HUES48 (cell line): Measurements from ENCODE around the gene ZCCHC10.
"Not testable (repeated sequence)": the region's sequence is repeated elsewhere in the genome, so short reads cannot be mapped to it uniquely, and the experiment has no call there.

ENCODE experiments used
- H3K27ac ChIP-seq: one replicate; pipeline ENCODE4 v1.7.0; 2013; ENCODE audit warnings: low read depth, low read length, inconsistent platforms
- H3K27me3 ChIP-seq: 2 replicates; pipeline ENCODE4 v1.6.1; 2013; ENCODE audit warnings: mild to moderate bottlenecking, low read length; ENCODE audit not compliant: control insufficient read depth, insufficient read depth
- H3K36me3 ChIP-seq: 2 replicates; pipeline ENCODE4 v1.6.1; 2013; ENCODE audit warnings: low read length; ENCODE audit not compliant: control insufficient read depth, insufficient read depth
- H3K4me1 ChIP-seq: 2 replicates; pipeline ENCODE4 v1.6.1; 2013; ENCODE audit warnings: mild to moderate bottlenecking, low read length; ENCODE audit not compliant: control insufficient read depth, insufficient read depth
- H3K4me3 ChIP-seq: 2 replicates; pipeline ENCODE4 v1.5.1; 2013; ENCODE audit warnings: mild to moderate bottlenecking, low read depth, low read length
- H3K9ac ChIP-seq: 2 replicates; pipeline ENCODE4 v1.6.1; 2013; ENCODE audit warnings: mild to moderate bottlenecking, low read depth, low read length, moderate library complexity
- H3K9me3 ChIP-seq: 2 replicates; pipeline ENCODE4 v1.6.1; 2013; ENCODE audit warnings: low read length; ENCODE audit not compliant: control insufficient read depth, insufficient read depth

Gene ZCCHC10

GRCh38 chr5:133053448-133053847 lies 27.1 kb upstream of the ZCCHC10 start:
- Histone ChIP-seq H3K36me3 (no peaks in the 10 kb centered on the region), H3K27me3 (no peaks in the 10 kb centered on the region), H3K4me1 (peaks cover 18% of the 10 kb centered on the region), H3K4me3 (peak overlapping the region; percentile 89), H3K9me3 (no peaks in the 10 kb centered on the region), H3K27ac (no peak overlapping the region), H3K9ac (peak overlapping the region; percentile 97; the same call in 1 of the 2 replicates)

GRCh38 chr5:133052317-133053175 lies 26.2 kb upstream of the ZCCHC10 start:
- H3K9ac ChIP-seq = peak overlapping the region; percentile 97
- peak overlapping the region; percentile 100 for H3K27ac ChIP-seq
- no peaks in the 10 kb centered on the region for H3K27me3 ChIP-seq
- H3K36me3 ChIP-seq = no peaks in the 10 kb centered on the region
- H3K4me1 ChIP-seq = peaks cover 18% of the 10 kb centered on the region
- no peaks in the 10 kb centered on the region for H3K9me3 ChIP-seq
- H3K4me3 ChIP-seq = peak overlapping the region; percentile 89

- Histone ChIP-seq H3K4me1 (peaks cover 18% of the 10 kb centered on the region), H3K4me3 (peak within 1 kb of the TSS; percentile 89), H3K9ac (peak within 1 kb of the TSS; percentile 97), H3K27me3 (no peaks in the 10 kb centered on the region), H3K27ac (peak within 1 kb of the TSS; percentile 100), H3K36me3 (no peaks in the 10 kb centered on the region), H3K9me3 (no peaks in the 10 kb centered on the region)
Observed at GRCh38 chr5:133051542-133052316, 25.4 kb upstream of the ZCCHC10 start, which contains the start of gene HSPA4. TSS of gene HSPA4 (plus strand) at chr5:133052013. CDS start at chr5:133052251, 238 bp downstream.

- Histone ChIP-seq H3K4me3 (peak overlapping the region; percentile 89), H3K4me1 (peaks cover 18% of the 10 kb centered on the region), H3K27ac (peak overlapping the region; percentile 100), H3K27me3 (no peaks in the 10 kb centered on the region), H3K9me3 (no peaks in the 10 kb centered on the region), H3K36me3 (no peaks in the 10 kb centered on the region), H3K9ac (peak overlapping the region; percentile 97)
Observed at GRCh38 chr5:133051061-133051541, 24.8 kb upstream of the ZCCHC10 start.

- H3K4me3 ChIP-seq = peak overlapping the region; percentile 89
- H3K27me3 ChIP-seq = no peaks in the 10 kb centered on the region
- no peaks in the 10 kb centered on the region for H3K36me3 ChIP-seq
- peak overlapping the region; percentile 97 for H3K9ac ChIP-seq
- no peaks in the 10 kb centered on the region for H3K9me3 ChIP-seq
- H3K27ac ChIP-seq = peak overlapping the region; percentile 100
- H3K4me1 ChIP-seq = peaks cover 18% of the 10 kb centered on the region
Observed at GRCh38 chr5:133050521-133050920, 24.2 kb upstream of the ZCCHC10 start.

- H3K9ac ChIP-seq = no peak overlapping the region
- H3K27ac ChIP-seq = peak overlapping the region; percentile 14
- no peaks in the 10 kb centered on the region for H3K36me3 ChIP-seq
- no peaks in the 10 kb centered on the region for H3K27me3 ChIP-seq
- H3K4me1 ChIP-seq = peaks cover 18% of the 10 kb centered on the region
- 0 out of 2 replicates have a peak overlapping the region, but pooled peaks have one; percentile 89 for H3K4me3 ChIP-seq
- H3K9me3 ChIP-seq = no peaks in the 10 kb centered on the region
Observed at GRCh38 chr5:133049726-133050048, 23.3 kb upstream of the ZCCHC10 start.

- Histone ChIP-seq H3K36me3 (no peaks in the 10 kb centered on the region), H3K4me3 (no peak overlapping the region), H3K9ac (no peak overlapping the region), H3K4me1 (peaks cover 18% of the 10 kb centered on the region), H3K27ac (peak overlapping the region; percentile 14), H3K27me3 (no peaks in the 10 kb centered on the region), H3K9me3 (no peaks in the 10 kb centered on the region)
Observed at GRCh38 chr5:133048993-133049725, 22.8 kb upstream of the ZCCHC10 start.

- no peak overlapping the region for H3K27ac ChIP-seq
- H3K9ac ChIP-seq = no peak overlapping the region
- H3K27me3 ChIP-seq = no peaks in the 10 kb centered on the region
Observed at GRCh38 chr5:133047404-133047803, 21.1 kb upstream of the ZCCHC10 start.

GRCh38 chr5:133046560-133046959 lies 20.2 kb upstream of the ZCCHC10 start:
- H3K27me3 ChIP-seq, H3K9me3 ChIP-seq, H3K4me3 ChIP-seq, H3K9ac ChIP-seq, H3K36me3 ChIP-seq, H3K27ac ChIP-seq: not testable (repeated sequence)
- H3K4me1 ChIP-seq = peaks cover 18% of the 10 kb centered on the region

More at GRCh38 chr5:133047404-133047803, 21.1 kb upstream of the ZCCHC10 start:
- Histone ChIP-seq H3K4me1 (peaks cover 18% of the 10 kb centered on the region), H3K4me3 (no peak overlapping the region), H3K36me3 (no peaks in the 10 kb centered on the region), H3K9me3 (no peaks in the 10 kb centered on the region)

GRCh38 chr5:133041910-133042309 lies 15.6 kb upstream of the ZCCHC10 start:
- Histone ChIP-seq H3K9ac (no peak overlapping the region), H3K4me3 (no peak overlapping the region), H3K36me3 (no peaks in the 10 kb centered on the region), H3K9me3 (no peaks in the 10 kb centered on the region), H3K4me1 (no peaks in the 10 kb centered on the region), H3K27me3 (no peaks in the 10 kb centered on the region), H3K27ac (no peak overlapping the region)
